ENCODE results near the gene M1AP.
"Not testable (repeated sequence)": the region's sequence is repeated elsewhere in the genome, so short reads cannot be mapped to it uniquely, and the experiment has no call there.

Gene M1AP

DNA sequence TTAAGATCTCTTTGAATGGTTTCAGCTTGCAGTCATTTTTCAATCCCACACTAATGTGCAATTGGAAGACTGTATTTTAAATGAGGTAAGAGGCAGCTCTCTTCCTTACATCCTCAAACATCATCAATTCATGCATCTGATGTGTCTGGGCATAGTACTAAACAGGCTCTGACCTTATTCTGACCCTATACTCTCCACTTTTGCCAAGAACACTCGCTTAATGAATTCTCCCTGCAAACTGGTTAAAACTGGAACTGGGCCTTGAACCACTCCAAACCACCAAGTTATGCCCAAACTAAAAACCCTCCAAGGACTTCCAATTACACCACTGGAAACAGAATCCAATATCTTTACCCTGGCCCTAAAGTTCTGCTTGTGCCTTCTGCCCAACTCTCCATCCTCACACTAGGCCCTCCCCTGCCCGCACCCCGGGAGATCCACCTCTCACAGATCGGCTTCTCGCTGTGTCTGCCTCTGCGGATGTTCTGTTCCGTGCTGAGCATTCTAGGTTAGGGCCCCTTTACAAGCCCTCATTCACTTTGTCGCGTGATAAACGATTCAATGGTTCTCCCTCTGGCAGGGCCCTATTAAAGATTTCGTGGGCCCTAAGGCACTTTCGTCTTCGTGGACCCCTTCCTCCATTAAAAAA, 1.2 kb downstream of the M1AP start:
- DNase-seq: no peak

DNA sequence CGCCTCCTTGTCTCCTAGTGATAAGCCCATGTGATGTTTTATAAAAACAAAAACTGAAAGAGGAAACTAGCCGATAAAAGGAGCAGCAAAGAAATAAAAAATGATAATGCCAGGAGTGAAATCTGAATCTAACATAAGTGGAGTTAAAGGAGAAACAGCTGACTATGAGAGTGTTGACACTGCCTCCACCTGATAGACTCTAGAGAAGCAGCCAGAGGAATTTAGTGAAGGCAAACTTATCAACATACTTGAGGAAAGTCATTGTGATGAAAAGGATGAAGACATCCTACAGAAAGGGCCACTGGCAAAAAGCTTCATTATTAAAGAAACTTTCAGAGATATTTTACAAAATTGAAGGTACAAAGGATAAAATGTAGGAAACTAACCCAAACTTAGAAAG, 1.9 kb downstream of the M1AP start:
- no peak for DNase-seq

DNA sequence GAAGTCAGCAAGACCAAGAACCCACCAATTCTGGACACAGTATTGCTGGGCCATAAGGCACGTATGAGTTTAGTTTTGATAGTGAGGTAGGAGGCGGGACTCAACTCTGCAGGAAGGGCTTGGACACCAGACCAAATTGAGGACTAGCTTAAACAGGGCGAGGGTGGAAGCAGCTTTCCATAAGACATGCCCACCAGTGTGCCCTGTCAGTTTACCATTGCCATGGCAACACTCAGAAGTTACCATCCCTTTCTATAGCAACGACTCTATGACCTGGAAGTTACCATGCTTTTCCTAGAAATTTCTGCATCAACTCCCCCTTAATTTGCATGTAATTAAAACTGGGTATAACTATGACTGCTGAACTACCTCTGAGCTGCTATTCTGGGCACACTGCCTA, 2.8 kb downstream of the M1AP start:
- no peak for DNase-seq

DNA sequence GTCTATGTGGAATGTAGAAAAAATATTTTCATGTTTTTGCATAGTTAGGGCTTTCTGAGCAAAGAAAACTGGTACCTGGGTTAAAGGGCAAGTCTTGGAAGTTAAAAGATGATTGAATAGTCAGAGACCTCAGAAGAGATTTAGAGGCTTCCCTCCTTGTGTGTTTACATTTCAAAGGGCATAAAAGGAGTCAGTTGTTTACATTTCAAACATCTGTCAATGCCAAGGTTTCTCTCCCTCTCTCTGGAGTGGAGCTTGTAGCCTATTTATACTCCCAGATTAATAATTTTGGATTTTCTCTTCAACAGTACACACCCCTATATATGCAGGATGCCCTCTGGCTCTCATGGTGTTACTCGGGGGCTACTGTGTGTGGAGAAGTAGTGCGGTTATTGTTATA, 8.6 kb downstream of the M1AP start:
- DNase-seq: no peak

DNA sequence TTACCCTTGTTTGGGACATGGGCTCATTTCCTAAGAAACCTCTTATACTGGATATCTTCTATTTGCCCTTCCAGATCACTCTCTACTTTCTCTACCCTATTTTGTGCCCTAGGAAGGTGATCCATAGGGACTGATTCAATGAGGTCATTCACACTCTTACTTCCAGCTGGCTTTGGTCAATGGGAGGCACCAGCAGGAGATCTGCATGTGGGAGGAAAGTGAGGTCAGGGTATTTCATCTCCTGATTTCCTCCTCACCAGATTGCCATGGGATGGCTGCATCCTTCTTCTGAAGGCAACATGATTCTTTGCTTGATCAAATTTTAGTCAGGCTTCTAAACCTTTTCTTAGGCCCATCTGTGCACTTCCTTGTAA, 15.2 kb downstream of the M1AP start:
- DNase-seq: no peak

DNA sequence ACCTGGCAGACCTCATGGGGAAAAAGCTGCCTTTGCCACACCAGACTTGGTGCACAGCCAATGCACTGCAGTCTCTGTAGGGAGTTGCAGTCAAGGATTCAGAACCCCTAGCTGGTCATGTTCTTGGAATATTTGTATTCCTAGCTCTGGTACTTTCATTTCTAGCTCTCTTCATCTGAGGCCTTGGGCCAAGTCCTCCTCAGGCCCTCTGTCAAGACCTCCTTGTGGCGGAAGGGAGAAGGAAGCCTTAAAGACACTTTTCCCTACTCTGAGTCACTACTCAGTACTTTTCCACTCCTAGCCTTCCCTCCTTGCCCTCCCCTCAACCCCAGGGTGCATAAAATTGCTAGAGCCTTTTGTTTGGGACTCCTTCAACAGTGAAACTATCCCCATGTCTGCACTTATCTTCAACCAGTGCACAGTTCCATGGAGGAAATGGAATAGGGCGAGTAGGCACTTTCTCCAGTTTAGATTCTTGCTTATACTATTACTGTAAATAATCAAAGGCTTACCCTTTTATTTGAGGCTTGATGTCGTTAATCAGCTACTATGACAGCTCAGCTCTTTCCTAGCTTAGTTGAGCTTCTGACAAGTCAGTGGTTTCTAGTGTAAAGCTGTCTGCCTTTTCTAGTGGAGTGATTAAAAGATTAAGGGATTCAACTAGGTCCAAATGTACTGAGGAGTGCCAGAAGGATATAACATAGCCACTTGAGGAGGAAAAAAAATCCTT, 15.8 kb downstream of the M1AP start:
- DNase-seq: no peak

DNA sequence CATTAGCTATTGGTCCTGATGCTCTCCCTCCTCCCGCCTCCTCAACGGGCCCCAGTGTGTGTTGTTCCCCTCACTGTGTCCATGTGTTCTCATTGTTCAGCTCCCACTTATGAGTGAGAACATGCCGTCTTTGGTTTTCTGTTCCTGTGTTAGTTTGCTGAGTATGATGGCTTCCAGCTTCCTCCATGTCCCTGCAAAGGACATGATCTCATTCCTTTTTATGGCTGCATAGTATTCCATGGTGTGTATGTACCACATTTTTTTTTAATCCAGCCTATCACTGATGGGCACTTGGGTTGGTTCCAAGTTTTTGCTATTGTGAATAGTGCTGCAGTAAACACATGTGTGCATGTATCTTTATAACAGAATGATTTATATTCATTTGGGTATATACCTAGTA, 17.7 kb downstream of the M1AP start:
- not testable (repeated sequence) for DNase-seq

DNA sequence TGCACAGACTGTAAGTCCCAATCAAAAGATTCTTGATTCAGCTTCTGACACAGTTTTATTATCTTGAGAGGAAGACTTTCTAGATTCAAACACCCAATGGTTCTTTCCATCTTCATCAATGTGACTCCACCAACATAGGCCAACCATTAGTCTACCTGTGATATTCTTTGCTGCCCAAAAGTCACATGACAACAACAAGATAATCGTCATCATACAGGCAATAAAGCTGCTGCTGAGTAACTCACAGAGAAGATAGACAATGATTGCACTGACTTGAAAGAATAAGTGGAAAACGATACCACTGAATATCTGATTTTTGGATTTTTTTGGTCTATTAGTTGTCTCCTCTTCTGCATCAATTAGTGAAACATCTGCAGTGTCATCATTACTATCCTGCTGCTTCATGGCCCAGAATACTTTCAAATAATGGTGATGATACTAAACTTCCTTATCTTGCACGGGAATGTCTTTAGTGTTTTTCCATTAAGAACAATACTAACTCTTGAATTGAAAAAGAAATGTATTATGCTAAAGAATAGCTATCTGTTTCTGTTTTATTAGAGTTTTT, 19.5 kb downstream of the M1AP start:
- no peak for DNase-seq

DNA sequence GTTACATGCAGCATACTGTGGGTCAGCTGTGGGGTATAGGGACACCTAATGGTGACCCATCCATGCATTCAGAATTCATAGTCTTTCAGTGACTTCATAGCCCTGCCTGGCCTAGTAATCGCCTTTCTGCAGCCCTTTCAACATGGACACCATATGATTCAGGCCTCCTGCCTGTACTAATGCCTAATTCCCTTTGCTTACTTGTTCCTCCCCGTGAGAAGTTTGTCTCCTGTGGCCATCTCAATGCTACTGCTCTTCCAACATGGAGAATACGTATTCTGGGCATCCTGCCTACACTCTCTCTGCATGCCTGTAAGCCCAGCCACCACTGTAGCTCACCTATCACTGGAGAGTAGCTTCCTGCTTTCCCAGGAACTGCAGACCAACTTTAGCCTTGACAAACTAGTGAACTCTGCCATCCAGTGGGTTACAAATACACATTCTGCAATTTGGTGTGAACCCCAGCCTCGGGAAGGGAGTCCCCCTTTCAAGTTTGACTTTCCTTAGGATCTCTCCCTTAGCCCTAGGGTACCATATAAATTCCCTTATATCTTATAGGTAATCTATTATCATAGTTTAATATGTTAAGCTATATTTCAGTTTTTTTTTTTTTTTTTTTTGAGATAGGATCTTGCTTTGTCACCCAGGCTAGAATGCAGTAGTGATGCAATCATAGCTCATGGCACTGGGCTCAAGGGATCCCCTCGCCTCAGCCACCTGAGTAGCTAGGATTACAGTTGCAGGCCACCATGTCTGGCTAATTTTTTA, 22.3 kb downstream of the M1AP start:
- DNase-seq: no peak

DNA sequence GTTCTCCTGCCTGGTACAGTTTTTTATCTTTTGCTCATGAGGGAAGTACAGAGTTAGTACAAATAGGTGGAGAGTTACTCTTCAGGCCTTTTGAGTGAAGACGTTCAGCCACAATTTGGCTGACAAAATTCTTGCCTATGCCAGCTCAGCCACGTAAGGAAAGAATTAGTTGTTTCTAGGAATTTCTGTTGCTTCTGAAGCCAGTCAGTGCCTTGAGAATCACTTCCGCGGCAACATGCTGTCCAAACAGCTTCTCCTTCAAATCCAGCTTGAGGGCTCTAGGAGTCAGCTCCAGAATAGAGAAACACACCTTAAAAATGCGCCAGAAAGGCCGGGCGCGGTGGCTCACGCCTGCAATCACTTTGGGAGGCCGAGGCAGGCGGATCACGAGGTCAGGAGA, 27.5 kb downstream of the M1AP start:
- DNase-seq: no peak

DNA sequence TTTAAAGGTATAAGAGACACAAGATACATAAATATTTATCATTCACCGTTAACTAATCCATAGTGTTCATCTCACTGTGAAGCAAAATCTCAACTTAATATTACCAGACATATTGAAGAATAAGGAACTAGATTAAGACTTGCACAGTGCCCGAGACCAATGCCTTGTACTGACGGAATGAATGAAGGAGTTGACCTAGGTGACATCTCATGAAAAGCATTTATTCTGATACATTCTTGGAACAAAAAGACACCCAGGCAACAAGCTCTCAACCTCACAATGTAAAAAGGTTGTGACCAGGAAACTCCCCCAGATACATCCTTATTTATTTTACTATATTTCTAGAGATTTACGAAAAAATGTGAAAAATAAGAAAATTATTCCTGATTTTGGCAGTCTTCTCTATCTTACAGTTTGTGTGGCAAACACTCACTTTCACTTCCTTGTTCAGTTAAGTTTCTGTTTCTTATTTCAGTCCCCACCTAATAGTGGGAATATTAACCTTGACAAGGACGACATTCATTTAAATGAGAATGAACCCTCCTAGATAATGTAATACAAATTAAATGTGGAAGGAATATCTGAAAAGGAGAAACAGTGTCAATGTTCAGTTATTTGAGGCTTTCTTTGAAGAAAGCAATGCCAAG, 28.4 kb downstream of the M1AP start:
- DNase-seq: no peak

DNA sequence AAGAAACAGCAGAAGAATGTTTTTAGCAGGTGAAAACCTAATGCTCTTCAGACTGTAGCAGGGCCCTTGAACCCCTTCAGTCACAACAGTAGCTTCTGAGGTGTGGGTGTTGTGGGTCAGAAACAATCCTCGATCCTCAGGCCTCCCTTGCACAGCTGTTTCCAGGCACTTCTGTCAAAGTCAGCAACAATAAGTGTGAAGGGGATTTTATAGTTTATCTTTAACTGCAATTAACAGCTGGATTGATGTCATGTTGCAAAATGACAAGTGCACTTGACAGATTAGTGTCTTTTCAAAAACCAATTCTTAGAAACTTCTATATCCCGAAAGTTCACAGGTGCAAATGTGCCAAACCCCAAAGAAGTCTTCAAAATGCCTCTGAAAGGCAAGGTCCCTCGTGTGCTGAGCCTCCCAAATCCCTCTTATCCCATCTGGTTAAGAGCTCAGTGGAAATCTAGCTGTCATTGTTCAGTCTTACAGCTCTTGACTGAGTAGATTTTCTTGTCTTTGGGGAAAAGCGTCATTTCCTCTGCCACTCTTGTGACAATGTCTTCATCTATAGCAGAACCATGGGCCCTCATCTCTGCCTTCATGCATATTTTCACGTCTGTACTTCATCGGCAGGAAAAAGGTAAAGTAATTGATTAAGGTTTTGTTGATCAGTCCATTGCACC, 29.6 kb downstream of the M1AP start:
- DNase-seq: no peak

DNA sequence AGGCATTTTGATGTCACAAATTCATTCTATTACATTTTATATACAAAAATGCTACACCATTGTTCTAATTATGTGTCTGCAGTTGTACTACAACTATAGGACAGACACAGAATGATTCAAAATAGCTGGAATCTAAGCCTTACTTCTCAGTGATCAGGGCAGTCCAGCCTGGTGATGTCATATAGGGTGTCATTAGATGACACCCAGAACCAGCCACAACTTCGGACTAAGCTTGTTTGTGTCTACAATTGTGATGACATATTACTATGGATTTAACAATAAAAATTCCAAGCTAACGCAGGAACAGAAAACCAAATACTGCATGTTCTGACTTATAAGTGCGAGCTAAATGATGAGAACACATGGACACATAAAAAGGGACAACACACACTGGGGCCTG, 31.0 kb downstream of the M1AP start:
- no peak for DNase-seq

DNA sequence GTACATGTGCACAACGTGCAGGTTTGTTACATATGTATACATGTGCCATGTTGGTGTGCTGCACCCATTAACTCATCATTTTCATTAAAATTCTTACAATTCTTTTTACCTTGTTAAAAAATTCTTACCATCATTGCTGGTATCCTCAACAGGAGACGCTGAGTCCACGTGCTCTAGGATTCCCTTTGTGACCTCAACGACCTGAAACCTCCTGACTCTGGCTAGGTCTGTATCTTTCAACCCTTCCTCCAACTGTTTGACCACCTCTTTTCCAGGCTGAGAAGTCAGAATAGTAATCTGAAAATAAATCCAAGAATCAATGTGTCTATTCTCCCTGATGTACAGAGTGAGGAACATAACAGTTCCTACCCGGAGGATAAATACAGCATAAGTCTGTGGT, 41.2 kb downstream of the M1AP start:
- DNase-seq: no peak

DNA sequence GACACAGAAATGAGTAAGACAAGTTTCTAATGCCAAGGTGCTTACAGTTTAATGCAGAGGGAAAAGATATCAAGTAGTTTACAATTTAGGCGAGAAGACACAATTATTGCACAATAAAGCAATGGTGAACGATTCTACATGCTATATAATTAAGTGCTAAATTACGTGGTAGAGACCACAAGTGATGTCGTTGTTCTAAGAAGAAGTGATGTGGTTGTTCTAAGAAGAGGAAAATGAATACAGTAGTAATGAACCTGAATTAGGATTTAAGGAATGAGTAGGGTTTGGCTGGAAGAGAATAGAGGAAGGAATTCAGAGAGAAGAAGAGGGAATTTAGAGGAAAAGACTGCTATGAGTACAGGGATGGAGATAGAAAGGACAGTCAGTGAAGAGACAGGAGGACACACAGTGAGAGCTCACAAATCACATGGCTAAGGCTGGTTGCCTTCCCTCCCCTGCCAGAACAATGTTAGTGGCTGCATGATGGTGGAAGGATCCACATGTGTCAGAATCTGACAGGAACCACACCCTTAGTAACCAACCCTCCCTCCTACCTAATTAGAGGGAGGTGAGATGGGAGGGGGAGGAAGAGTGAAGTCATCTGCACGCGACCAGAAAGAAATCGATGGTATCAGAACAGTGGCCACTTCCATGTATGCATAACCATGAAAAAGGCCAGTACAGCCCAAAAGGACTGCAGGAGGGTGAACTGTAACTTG, 44.7 kb downstream of the M1AP start:
- no peak for DNase-seq

DNA sequence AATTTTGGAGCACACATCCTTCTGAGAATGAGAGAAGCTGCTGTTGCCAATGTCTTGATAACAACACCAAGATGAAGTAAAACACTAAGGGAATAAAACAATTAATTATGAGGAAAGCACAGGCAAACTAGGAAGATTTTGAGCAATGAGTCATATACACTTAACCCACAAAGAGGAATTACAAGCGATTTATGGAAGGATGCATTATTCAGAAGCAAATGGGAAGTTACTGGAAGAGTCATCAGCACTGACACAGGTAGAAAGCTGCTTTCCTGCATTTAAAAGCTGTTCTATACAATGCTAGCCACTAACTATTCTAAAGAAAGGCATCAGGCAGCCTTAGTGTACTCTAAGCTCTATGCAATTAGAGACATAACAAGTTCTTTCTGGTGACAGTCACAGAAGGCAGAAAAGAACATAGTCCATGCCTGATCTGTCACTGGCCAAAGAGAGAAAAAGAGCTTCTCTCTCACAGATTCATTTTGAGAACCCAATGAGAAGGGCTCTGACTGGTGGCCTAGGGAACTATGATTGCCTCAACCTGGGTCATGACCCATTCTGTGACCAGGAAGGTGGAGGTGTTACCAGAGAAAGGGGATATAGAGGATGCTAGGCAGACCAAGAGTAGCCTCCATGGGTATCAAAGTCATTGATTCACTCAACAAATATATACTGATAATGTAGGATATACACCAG, 45.4 kb downstream of the M1AP start:
- no peak for DNase-seq

DNA sequence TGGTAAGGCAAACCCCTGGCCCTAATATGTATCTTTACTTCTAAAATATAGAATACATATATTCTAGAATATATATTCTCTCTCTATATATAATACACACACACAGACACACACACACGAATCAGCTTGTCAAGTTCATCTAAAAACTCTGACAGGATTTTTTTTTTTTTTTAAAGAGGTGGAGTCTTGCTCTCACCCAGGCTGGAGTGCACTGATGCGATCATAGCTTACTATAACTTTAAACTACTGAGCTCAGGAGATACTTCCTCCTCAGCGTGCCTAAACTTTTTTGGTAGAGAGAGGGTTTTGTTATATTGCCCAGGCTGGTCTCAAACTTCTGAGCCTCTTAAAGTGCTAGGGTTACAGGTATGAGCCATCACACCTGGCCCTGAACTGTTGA, 48.5 kb downstream of the M1AP start:
- DNase-seq: no peak

DNA sequence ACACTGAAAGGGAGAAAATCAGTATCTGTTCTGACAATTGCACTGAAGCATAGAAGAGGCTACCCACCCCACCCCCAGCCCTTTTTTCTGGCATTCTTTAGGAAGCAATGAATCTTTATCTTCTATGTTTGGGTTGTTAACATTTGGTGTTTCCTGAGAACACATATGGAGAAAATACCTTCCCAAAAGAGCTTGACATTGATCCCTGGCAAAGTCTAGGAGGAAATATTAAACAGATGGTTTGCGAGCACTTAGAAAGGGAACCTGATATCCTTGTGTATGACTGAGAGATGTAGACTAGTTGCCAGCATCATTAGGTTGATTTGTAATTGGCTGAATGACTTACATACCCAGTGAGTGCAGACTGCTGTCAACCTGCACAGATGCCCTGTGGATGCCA, 50.7 kb downstream of the M1AP start:
- DNase-seq: no peak

DNA sequence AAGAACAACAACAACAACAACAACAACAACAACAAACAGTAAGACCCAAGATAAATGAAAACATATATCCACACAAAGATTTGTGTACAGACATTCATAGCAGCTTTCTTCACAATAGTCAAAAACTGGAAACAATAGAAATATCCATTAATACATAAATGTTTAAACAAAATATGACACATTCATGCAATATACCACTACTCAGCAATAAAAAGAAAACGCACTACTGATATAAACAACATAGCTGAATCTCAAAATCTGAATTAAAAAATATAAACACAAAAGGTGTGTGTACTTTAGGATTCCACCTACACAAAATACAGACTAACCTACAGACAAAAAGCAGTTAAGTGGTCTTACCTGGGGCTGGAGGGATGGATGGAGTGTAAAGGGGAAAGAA, 51.5 kb downstream of the M1AP start:
- DNase-seq: no peak

DNA sequence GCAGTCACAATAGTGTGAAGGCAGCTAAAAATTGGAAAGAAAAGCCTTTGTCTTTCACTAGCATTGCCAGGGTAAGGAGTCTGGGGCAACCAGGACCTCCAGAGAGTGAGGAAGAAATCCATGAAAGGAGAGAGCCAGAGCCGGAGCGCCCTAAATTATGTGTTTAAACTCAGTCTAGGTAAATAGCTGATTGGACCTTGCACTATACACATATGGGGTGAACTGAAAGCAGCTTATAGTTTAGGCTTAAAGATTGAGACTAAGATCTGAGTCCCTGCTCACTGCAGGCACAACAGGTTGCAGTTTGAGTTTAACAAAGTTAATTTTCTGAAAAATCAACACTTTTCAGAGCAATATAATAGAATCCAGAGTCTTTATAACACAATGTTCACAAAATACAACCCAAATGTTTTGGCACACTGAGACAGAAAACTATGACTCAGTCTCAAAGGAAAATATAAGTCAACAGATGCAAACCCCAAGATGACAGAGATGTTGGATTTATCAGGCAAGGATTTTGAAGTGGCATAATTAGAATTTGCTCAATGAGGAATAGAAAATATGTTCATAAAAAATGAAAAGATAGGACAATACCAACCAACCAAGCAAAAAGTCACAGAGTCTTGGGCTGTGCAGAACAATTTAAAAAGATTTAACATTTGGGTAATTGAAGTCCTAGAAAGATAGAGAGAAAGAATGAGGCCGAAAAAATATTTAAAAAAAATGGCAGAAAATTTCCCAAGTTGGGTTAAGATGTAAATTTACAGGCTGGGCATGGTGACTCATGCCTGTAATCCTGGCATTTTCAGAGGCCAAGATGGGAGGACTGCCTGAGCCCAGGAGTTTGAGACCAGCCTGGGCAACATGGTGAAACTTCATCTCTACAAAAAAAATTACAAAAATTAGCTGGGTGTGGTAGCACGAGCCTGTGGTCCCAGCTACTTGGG, 54.0 kb downstream of the M1AP start:
- DNase-seq: no peak

Data from NCI-H526 treated with DMSO at 0.1 percent for 48 hours (cell line).